Measurements from ENCODE around the gene CCDC107.

GRCh38 chr9:35705372-35705771 is 47.3 kb downstream of the CCDC107 start:
- TF ChIP-seq CTCF (IDR thresholded peaks at IDR 0.05) (no peak), ZFX (IDR thresholded peaks at IDR 0.05; ENCODE audit: borderline replicate concordance) (no peak)

All from 22Rv1 (cell line).